ENCODE measurements around the gene AZGP1. TPM values are rescaled to one million over a fixed set of nuclear protein-coding genes. Genes with fewer than 3 reads are reported as not detected.

The AZGP1 gene
- total and polyA plus RNA-seq, 9 donors: 0.34 to 21.3 (median 2.3) TPM

DNA sequence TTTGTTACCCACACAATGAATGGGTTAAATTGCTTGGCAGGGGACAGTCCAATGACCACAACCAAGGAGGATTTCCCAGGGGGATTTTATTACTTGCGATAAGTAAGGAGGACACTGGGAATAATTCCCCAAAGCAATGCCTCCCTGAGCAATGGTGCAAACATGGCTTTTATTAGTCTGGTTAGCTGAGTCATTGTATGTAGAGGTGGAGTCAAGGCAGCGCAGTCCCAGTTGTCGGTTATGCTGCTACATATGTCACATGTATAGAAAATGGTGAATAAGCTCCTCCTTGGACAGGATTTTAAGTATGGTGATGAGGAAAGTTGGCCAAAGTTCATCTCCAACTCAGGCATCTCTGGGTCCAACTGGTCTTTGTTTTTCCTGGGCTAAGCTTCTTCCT lies 52.6 kb downstream of the AZGP1 start:
- Histone ChIP-seq H3K9me3 (no peaks in the 10 kb centered on the region), H3K4me3 (no peak overlapping the region), H3K27me3 (no peaks in the 10 kb centered on the region), H3K36me3 (no peaks in the 10 kb centered on the region), H3K27ac (no peak overlapping the region), H3K4me1 (ENCODE audit: insufficient read depth) (peaks cover 3% of the 10 kb centered on the region)
- no peak for DNase-seq
- 91 to 94% (median 93%) methylated on average over 3 of the region's 3 CpGs for WGBS, 3 donors
- intact Hi-C loops (cut with DNase I): no loop called here
- TF ChIP-seq EP300 (IDR thresholded peaks at IDR 0.05) (no peak), POLR2A (IDR thresholded peaks at IDR 0.05) (no peak)
- TF ChIP-seq, protein P1, sequence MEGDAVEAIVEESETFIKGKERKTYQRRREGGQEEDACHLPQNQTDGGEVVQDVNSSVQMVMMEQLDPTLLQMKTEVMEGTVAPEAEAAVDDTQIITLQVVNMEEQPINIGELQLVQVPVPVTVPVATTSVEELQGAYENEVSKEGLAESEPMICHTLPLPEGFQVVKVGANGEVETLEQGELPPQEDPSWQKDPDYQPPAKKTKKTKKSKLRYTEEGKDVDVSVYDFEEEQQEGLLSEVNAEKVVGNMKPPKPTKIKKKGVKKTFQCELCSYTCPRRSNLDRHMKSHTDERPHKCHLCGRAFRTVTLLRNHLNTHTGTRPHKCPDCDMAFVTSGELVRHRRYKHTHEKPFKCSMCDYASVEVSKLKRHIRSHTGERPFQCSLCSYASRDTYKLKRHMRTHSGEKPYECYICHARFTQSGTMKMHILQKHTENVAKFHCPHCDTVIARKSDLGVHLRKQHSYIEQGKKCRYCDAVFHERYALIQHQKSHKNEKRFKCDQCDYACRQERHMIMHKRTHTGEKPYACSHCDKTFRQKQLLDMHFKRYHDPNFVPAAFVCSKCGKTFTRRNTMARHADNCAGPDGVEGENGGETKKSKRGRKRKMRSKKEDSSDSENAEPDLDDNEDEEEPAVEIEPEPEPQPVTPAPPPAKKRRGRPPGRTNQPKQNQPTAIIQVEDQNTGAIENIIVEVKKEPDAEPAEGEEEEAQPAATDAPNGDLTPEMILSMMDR (IDR thresholded peaks at IDR 0.05): no peak

DNA sequence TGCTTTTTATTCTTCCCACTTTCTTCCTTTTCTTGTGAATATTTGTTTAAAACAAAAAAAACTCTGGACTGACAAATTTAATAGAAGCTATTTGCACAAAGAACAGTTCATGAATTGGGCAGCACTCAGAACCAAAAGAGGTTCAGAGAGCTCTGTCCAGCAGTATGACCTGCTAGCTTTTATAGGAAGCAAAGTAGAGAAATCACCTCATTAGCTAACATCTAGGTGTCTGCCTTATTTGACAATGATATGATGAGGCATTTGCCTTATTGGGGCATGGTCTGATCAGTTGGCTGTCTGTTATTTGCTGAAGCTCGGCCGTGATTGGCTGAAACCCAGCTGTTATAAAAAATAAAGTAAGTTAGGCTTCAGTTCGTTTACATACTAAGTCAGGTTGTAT lies 55.7 kb downstream of the AZGP1 start:
- H3K27ac ChIP-seq: peak overlapping the region; percentile 78 to 80
- TF ChIP-seq, protein P1 (IDR thresholded peaks at IDR 0.05): no peak
- TF ChIP-seq EP300 (IDR thresholded peaks at IDR 0.05) (no peak), POLR2A (IDR thresholded peaks at IDR 0.05) (no peak)
- intact Hi-C loops (cut with DNase I): no loop called here
- H3K4me3 ChIP-seq: peak overlapping the region; percentile 95
- no peaks in the 10 kb centered on the region for H3K27me3 ChIP-seq
- H3K36me3 ChIP-seq: no peaks in the 10 kb centered on the region
- H3K9me3 ChIP-seq: no peaks in the 10 kb centered on the region
- DNase-seq: no peak
- peaks cover 9% of the 10 kb centered on the region for H3K4me1 ChIP-seq (ENCODE audit: insufficient read depth)
- 57 to 93% (median 85%) methylated on average over 3 of the region's 3 CpGs for WGBS, 3 donors

DNA sequence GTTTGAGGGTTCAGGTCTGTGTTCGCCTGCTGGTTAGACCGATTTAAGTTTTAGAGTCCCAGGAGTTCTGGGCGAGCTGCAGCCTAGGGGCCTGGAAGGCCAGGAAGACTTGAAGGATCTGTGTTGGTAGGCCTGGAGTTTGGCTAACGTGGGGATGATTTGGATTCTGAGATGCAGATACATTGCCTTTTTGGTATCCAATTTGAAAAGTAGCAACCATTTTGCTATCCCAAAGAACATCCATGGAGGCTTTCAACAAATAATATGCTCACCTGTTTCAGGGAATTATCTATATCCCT lies 56.1 kb downstream of the AZGP1 start:
- no peaks in the 10 kb centered on the region for H3K36me3 ChIP-seq
- DNase-seq: no peak
- H3K4me3 ChIP-seq: peak overlapping the region; percentile 95
- H3K27me3 ChIP-seq: no peaks in the 10 kb centered on the region
- intact Hi-C loops (cut with DNase I): no loop called here
- WGBS, 3 donors: 17 to 24% (median 21%) methylated on average over 4 of the region's 4 CpGs
- TF ChIP-seq POLR2A (IDR thresholded peaks at IDR 0.05) (no peak), EP300 (IDR thresholded peaks at IDR 0.05) (no peak)
- TF ChIP-seq, protein P1 (IDR thresholded peaks at IDR 0.05): no peak
- H3K4me1 ChIP-seq (ENCODE audit: insufficient read depth): peaks cover 9% of the 10 kb centered on the region
- no peaks in the 10 kb centered on the region for H3K9me3 ChIP-seq
- peak overlapping the region; percentile 78 to 80 for H3K27ac ChIP-seq

DNA sequence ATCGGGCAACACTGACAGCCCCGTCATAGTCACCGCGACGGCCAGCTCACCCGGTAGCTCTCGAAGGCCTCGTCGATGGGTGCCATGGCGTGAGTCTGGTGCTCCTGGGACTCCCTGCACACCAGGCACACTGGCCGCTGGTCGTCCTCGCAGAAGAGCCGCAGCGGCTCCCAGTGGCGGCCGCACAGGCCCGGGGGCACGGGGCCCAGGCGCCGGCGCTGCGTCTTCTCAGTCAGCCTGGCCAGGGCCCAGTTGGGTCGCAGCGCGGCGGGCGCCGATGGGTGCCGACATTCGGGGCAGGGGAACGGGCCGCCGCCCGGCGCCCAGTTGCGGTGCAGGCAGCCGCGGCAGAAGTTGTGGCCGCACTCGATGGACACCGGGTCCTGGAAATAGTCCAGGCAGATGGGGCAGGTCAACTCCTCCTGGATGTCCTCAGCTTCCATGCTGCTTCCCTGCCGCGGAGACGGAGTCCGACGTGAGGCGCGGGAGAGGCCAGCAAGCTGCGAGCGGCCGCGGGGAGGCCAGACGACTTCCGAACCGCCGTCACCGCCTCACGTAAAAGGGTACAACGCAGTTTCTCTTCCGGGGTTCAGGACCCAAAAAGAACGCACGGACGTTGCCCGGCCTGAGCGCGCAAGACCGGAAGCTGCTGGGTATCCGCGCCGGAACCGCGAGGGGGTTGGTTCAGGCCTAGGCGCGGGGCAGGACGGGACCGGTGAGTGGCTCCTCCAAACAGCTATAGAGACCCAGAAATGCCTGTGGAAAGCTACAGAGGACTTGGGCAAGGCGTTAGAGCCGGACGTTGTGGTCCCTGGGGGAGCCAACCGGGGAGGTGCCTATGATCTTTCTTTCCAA lies 56.6 kb downstream of the AZGP1 start, which contains the start of gene TRIM4:
Gene TRIM4 (minus strand): TSS at position 572 of the 855 bp plus-strand sequence. CDS start 129 bp downstream, at position 443.
- Histone ChIP-seq H3K4me3 (peak within 1 kb of the TSS; percentile 95), H3K9me3 (no peaks in the 10 kb centered on the region), H3K27ac (peak within 1 kb of the TSS; percentile 78 to 80), H3K4me1 (ENCODE audit: insufficient read depth) (peaks cover 9% of the 10 kb centered on the region), H3K27me3 (no peaks in the 10 kb centered on the region), H3K36me3 (no peaks in the 10 kb centered on the region)
- intact Hi-C loops (cut with DNase I): no loop called here
- TF ChIP-seq EP300 (IDR thresholded peaks at IDR 0.05) (no peak), POLR2A (IDR thresholded peaks at IDR 0.05) (peak; percentile 77)
- TF ChIP-seq, protein P1 (IDR thresholded peaks at IDR 0.05): peak in 2 of 3 donors; percentile 13 to 31
- 0 to 1% (median 1%) methylated on average over 54 to 81 of the region's 81 CpGs for WGBS, 3 donors
- DNase-seq: peak; percentile 87 to 93 (median 90)

Small RNAs within 50 kb of the gene (small RNA-seq; reads per million reads assigned to genes)
- gene RF00019 (not detected), gene RF00561 (not detected)

Other genes starting within 250 kb of the AZGP1 start
- gene CYP3A7, start 240.8 kb downstream of the AZGP1 start, total RNA-seq: under 1 TPM in 4 of 7 donors, not detected in 3; 0.20 to 0.36 (median 0.31) TPM
- gene CYP3A7, start 240.8 kb downstream of the AZGP1 start, polyA plus RNA-seq: under 1 TPM; 0.04 to 0.30 TPM
- gene CYP3A4, start 191.8 kb downstream of the AZGP1 start, total RNA-seq: 1 to 10 TPM in 2 of 7 donors, under 1 TPM in 4, not detected in 1; 0.15 to 3.7 (median 0.49) TPM
- gene CYP3A4, start 191.8 kb downstream of the AZGP1 start, polyA plus RNA-seq: under 1 TPM; 0.05 to 0.25 TPM
- gene CYP3A43, start 148.0 kb downstream of the AZGP1 start, total RNA-seq: under 1 TPM in 2 of 7 donors, not detected in 5; 0.37 to 0.53 TPM
- not detected for gene CYP3A43, start 148.0 kb downstream of the AZGP1 start, polyA plus RNA-seq
- under 1 TPM in 1 of 7 donors, not detected in 6; 0.57 TPM for gene OR2AE1, start 99.0 kb downstream of the AZGP1 start, total RNA-seq
- gene OR2AE1, start 99.0 kb downstream of the AZGP1 start, polyA plus RNA-seq: not detected
- 10 to 100 TPM; 31.7 to 58.9 (median 45.1) TPM for gene TRIM4, start 56.5 kb downstream of the AZGP1 start, total RNA-seq
- 10 to 100 TPM; 42.2 to 64.8 TPM for gene TRIM4, start 56.5 kb downstream of the AZGP1 start, polyA plus RNA-seq
- gene GJC3, start 46.4 kb downstream of the AZGP1 start, total RNA-seq: 1 to 10 TPM in 1 of 7 donors, under 1 TPM in 3, not detected in 3; 0.18 to 1.3 (median 0.29) TPM
- gene GJC3, start 46.4 kb downstream of the AZGP1 start, polyA plus RNA-seq: under 1 TPM; 0.42 to 0.45 TPM
- gene ZKSCAN1, start 39.6 kb upstream of the AZGP1 start, total RNA-seq: 10 to 100 TPM; 28.8 to 90.7 (median 73.9) TPM
- gene ZKSCAN1, start 39.6 kb upstream of the AZGP1 start, polyA plus RNA-seq: 10 to 100 TPM; 14.2 to 29.4 TPM
- 10 to 100 TPM in 6 of 7 donors, 1 to 10 TPM in 1; 9.2 to 16.2 (median 13.5) TPM for gene ZSCAN21, start 73.7 kb upstream of the AZGP1 start, total RNA-seq
- gene ZSCAN21, start 73.7 kb upstream of the AZGP1 start, polyA plus RNA-seq: 10 to 100 TPM in 1 of 2 donors, 1 to 10 TPM in 1; 9.2 to 11.8 TPM
- 10 to 100 TPM; 21.9 to 45.0 (median 38.4) TPM for gene ZNF3, start 105.7 kb upstream of the AZGP1 start, total RNA-seq
- 10 to 100 TPM; 28.0 to 41.3 TPM for gene ZNF3, start 105.7 kb upstream of the AZGP1 start, polyA plus RNA-seq
- gene COPS6, start 112.9 kb upstream of the AZGP1 start, total RNA-seq: 100 to 1,000 TPM in 2 of 7 donors, 10 to 100 TPM in 5; 33.6 to 110 (median 98.2) TPM
- gene COPS6, start 112.9 kb upstream of the AZGP1 start, polyA plus RNA-seq: 100 to 1,000 TPM in 1 of 2 donors, 10 to 100 TPM in 1; 97.4 to 145 TPM
- 10 to 100 TPM; 24.4 to 57.6 (median 37.9) TPM for gene MCM7, start 125.4 kb upstream of the AZGP1 start, total RNA-seq
- 10 to 100 TPM; 45.1 to 79.7 TPM for gene MCM7, start 125.4 kb upstream of the AZGP1 start, polyA plus RNA-seq
- 10 to 100 TPM; 10.9 to 20.3 (median 14.2) TPM for gene AP4M1, start 125.6 kb upstream of the AZGP1 start, total RNA-seq
- 10 to 100 TPM; 13.8 to 19.0 TPM for gene AP4M1, start 125.6 kb upstream of the AZGP1 start, polyA plus RNA-seq
- 10 to 100 TPM; 35.9 to 66.1 (median 57.5) TPM for gene TAF6, start 143.3 kb upstream of the AZGP1 start, total RNA-seq
- 10 to 100 TPM; 43.1 to 52.1 TPM for gene TAF6, start 143.3 kb upstream of the AZGP1 start, polyA plus RNA-seq
- gene CNPY4, start 143.6 kb upstream of the AZGP1 start, total RNA-seq: 10 to 100 TPM; 11.7 to 28.7 (median 22.0) TPM
- 10 to 100 TPM; 33.9 to 42.8 TPM for gene CNPY4, start 143.6 kb upstream of the AZGP1 start, polyA plus RNA-seq
- gene MBLAC1, start 150.9 kb upstream of the AZGP1 start, total RNA-seq: 1 to 10 TPM; 3.4 to 6.7 (median 4.5) TPM
- 1 to 10 TPM in 1 of 2 donors, under 1 TPM in 1; 0.28 to 3.4 TPM for gene MBLAC1, start 150.9 kb upstream of the AZGP1 start, polyA plus RNA-seq
- 100 to 1,000 TPM; 101 to 245 (median 108) TPM for gene LAMTOR4, start 172.9 kb upstream of the AZGP1 start, total RNA-seq
- 100 to 1,000 TPM in 1 of 2 donors, 10 to 100 TPM in 1; 10.3 to 246 TPM for gene LAMTOR4, start 172.9 kb upstream of the AZGP1 start, polyA plus RNA-seq
- 10 to 100 TPM in 5 of 7 donors, 1 to 10 TPM in 2; 6.2 to 27.2 (median 14.8) TPM for gene TRAPPC14, start 182.7 kb upstream of the AZGP1 start, total RNA-seq
- gene TRAPPC14, start 182.7 kb upstream of the AZGP1 start, polyA plus RNA-seq: 1 to 10 TPM; 2.8 to 9.1 TPM
- gene GAL3ST4, start 192.6 kb upstream of the AZGP1 start, total RNA-seq: 10 to 100 TPM in 2 of 7 donors, 1 to 10 TPM in 5; 3.1 to 16.3 (median 7.4) TPM
- gene GAL3ST4, start 192.6 kb upstream of the AZGP1 start, polyA plus RNA-seq: 10 to 100 TPM in 1 of 2 donors, 1 to 10 TPM in 1; 4.3 to 10.6 TPM
- gene GPC2, start 201.3 kb upstream of the AZGP1 start, total RNA-seq: 1 to 10 TPM; 2.0 to 5.6 (median 3.1) TPM
- gene GPC2, start 201.3 kb upstream of the AZGP1 start, polyA plus RNA-seq: 1 to 10 TPM in 1 of 2 donors, under 1 TPM in 1; 0.25 to 2.9 TPM
- 1 to 10 TPM in 4 of 7 donors, under 1 TPM in 3; 0.66 to 2.8 (median 1.7) TPM for gene STAG3, start 201.9 kb upstream of the AZGP1 start, total RNA-seq
- 1 to 10 TPM; 1.9 to 3.2 TPM for gene STAG3, start 201.9 kb upstream of the AZGP1 start, polyA plus RNA-seq
- gene PVRIG, start 243.9 kb upstream of the AZGP1 start, total RNA-seq: 1 to 10 TPM in 1 of 7 donors, under 1 TPM in 4, not detected in 2; 0.25 to 1.7 (median 0.48) TPM
- under 1 TPM; 0.12 to 0.21 TPM for gene PVRIG, start 243.9 kb upstream of the AZGP1 start, polyA plus RNA-seq